Liver (tissue), 9 donors: Measurements from ENCODE around the gene DGKB. TPM values are rescaled to one million over a fixed set of nuclear protein-coding genes. Genes with fewer than 3 reads are reported as not detected.

ENCODE experiments used
- DNase-seq: peaks from one replicate; pipeline ENCODE4 v3.0.0-alpha.2; 2017; ENCODE audit warnings: low spot score
- H3K27ac ChIP-seq, 2 donors: one replicate each; pipeline ENCODE4 v1.7.0; 2013; ENCODE audit warnings: inconsistent platforms in 2 of 2, low read length in 2 of 2, control low read depth in 1 of 2, low read depth in 1 of 2, mild to moderate bottlenecking in 1 of 2
- H3K27me3 ChIP-seq, 4 donors: one replicate each; pipeline versions ENCODE4 v1.6.1 to v1.7.0; 2013; ENCODE audit warnings: low read length in 3 of 4, inconsistent platforms in 1 of 4, mild to moderate bottlenecking in 1 of 4, moderate library complexity in 1 of 4; ENCODE audit not compliant: control insufficient read depth in 4 of 4, insufficient read depth in 4 of 4
- H3K36me3 ChIP-seq, 4 donors: one replicate each; pipeline versions ENCODE4 v1.6.1 to v1.7.0; 2013; ENCODE audit warnings: low read length in 3 of 4, mild to moderate bottlenecking in 3 of 4, low read depth in 1 of 4, moderate library complexity in 1 of 4; ENCODE audit not compliant: control insufficient read depth in 4 of 4, insufficient read depth in 3 of 4
- H3K4me1 ChIP-seq, 4 donors: one replicate each; pipeline versions ENCODE4 v1.6.1 to v1.7.0; 2013; ENCODE audit warnings: low read length in 3 of 4, mild to moderate bottlenecking in 3 of 4, moderate library complexity in 1 of 4; ENCODE audit not compliant: control insufficient read depth in 4 of 4, insufficient read depth in 4 of 4
- H3K4me3 ChIP-seq, 3 donors: one replicate each; pipeline versions ENCODE4 v1.6.1 to v1.7.0; 2013; ENCODE audit warnings: low read length in 3 of 3, control low read depth in 1 of 3, low read depth in 1 of 3, mild to moderate bottlenecking in 1 of 3
- H3K9ac ChIP-seq, 2 donors: one replicate each; pipeline ENCODE4 v1.7.0; 2013; ENCODE audit warnings: low read length in 2 of 2, mild to moderate bottlenecking in 2 of 2, moderate library complexity in 2 of 2, control low read depth in 1 of 2, low read depth in 1 of 2
- H3K9me3 ChIP-seq, 4 donors: one replicate each; pipeline versions ENCODE4 v1.6.1 to v1.7.0; 2013; ENCODE audit warnings: low read length in 3 of 4; ENCODE audit not compliant: control insufficient read depth in 4 of 4
- CTCF ChIP-seq: fragments of 150-350 bp; IDR thresholded peaks from 2 replicates; pipeline ENCODE4 v1.5.1; 2017; ENCODE audit warnings: improper control_type of control experiment, low read depth, low read length; ENCODE audit not compliant: missing input control
- EGR1 ChIP-seq, 2 donors: IDR thresholded peaks; 2 replicates each; pipeline ENCODE4 v1.6.1; 2016 to 2018; ENCODE audit warnings: antibody characterized with exemption in 2 of 2, low read depth in 2 of 2
- FOXA1 ChIP-seq: IDR thresholded peaks from 2 replicates; pipeline ENCODE4 v1.6.1; 2016; ENCODE audit warnings: antibody characterized with exemption
- FOXA2 ChIP-seq: IDR thresholded peaks from 2 replicates; pipeline ENCODE4 v1.6.1; 2016; ENCODE audit warnings: antibody characterized with exemption
- HNF4A ChIP-seq, 2 donors: conservative IDR thresholded peaks; 2 replicates each; pipeline ENCODE4 v1.6.1; 2016; ENCODE audit warnings: antibody characterized with exemption in 2 of 2, mild to moderate bottlenecking in 2 of 2
- HNF4G ChIP-seq: IDR thresholded peaks from 2 replicates; pipeline ENCODE4 v1.6.1; 2016; ENCODE audit warnings: antibody characterized with exemption
- JUND ChIP-seq, 2 donors: IDR thresholded peaks; 2 replicates each; pipeline ENCODE4 v1.6.1; 2016; ENCODE audit warnings: antibody characterized with exemption in 2 of 2
- MAX ChIP-seq: IDR thresholded peaks from 2 replicates; pipeline ENCODE4 v1.6.1; 2016; ENCODE audit warnings: antibody characterized with exemption
- RAD21 ChIP-seq, 2 donors: IDR thresholded peaks; 2 replicates each; pipeline ENCODE4 v1.6.1; 2016; ENCODE audit warnings: antibody characterized with exemption in 2 of 2, mild to moderate bottlenecking in 2 of 2
- RXRA ChIP-seq, 2 donors: IDR thresholded peaks; 2 replicates each; pipeline ENCODE4 v1.6.1; 2017 to 2018; ENCODE audit warnings: antibody characterized with exemption in 2 of 2, mild to moderate bottlenecking in 1 of 2
- SP1 ChIP-seq: IDR thresholded peaks from 2 replicates; pipeline ENCODE4 v1.6.1; 2018; ENCODE audit warnings: antibody characterized with exemption, mild to moderate bottlenecking
- TAF1 ChIP-seq: conservative IDR thresholded peaks from 2 replicates; pipeline ENCODE4 v1.6.1; 2016; ENCODE audit warnings: antibody characterized with exemption, mild to moderate bottlenecking
- YY1 ChIP-seq: IDR thresholded peaks from 2 replicates; pipeline ENCODE4 v1.6.1; 2016; ENCODE audit warnings: antibody characterized with exemption, mild to moderate bottlenecking
- ZBTB33 ChIP-seq: IDR thresholded peaks from 2 replicates; pipeline ENCODE4 v1.6.1; 2016; ENCODE audit warnings: antibody characterized with exemption
- WGBS: extraction: QIAGEN DNeasy Blood & Tissue Kit; methylation state at CpG from one replicate; pipeline ENCODE4 v1.1.7; 2013; 5-methylcytosine and 5-hydroxymethylcytosine counted together
- polyA plus RNA-seq, 2 donors: library from polyadenylated mRNA; stranded (reverse) in 1 of 2; unstranded in 1 of 2; fragments of 200-250 nt in 1 of 2; fragments of >200 nt in 1 of 2; fragmentation: Nextera tagmentation in 1 of 2; extraction: Ambion mirVana in 1 of 2; gene quantifications; one replicate each; pipeline versions ENCODE4 v1.2.1 to v1.2.3, GENCODE V29; 2013 to 2015
- total RNA-seq, 2 donors: library from RNA; depleted of rRNA; stranded (reverse); fragments of >200 nt; gene quantifications; one replicate each; pipeline ENCODE4 v1.2.3, GENCODE V29; 2014
- TF ChIP-seq, protein P1 (sequence below): IDR thresholded peaks from 2 replicates; pipeline ENCODE4 v1.6.1; 2016; ENCODE audit warnings: antibody characterized with exemption, mild to moderate bottlenecking
- donor health status: healthy.
- donor health status: healthy.
- donor health status: healthy.
- donor health status: healthy.
- donor health status: healthy.

Gene DGKB
- total and polyA plus RNA-seq, 4 donors: 0.09 to 0.42 TPM; not detected in 2

DNA sequence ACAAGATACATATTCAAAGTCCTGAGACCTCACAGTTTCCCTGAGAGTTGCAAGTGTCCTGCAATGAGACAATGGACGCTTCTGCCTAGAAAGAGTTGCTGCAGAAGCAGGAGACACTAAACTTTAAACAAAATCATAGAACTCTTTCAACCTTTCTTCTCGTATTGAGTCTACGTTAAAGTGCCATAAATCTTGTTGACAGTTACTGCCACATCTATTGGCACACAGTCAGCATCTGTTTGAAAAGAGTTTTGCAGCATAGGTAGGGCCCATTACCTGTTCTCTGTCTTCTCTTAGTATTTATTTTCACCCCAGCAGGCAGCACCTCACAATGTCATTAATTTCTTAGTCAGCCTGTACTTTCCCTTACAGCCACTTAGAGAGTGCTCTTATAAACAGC, 577.8 kb downstream of the DGKB start:
- Histone ChIP-seq H3K27ac (no peak overlapping the region), H3K4me3 (no peak overlapping the region), H3K36me3 (no peaks in the 10 kb centered on the region), H3K9ac (no peak overlapping the region), H3K4me1 (peaks cover 0 to 3% (median 0%) of the 10 kb centered on the region in 4 donors), H3K9me3 (no peaks in the 10 kb centered on the region), H3K27me3 (no peaks in the 10 kb centered on the region)
- TF ChIP-seq FOXA1: no peak
- WGBS: 52% methylated on average over 3 of the region's 3 CpGs
- no peak for DNase-seq

DNA sequence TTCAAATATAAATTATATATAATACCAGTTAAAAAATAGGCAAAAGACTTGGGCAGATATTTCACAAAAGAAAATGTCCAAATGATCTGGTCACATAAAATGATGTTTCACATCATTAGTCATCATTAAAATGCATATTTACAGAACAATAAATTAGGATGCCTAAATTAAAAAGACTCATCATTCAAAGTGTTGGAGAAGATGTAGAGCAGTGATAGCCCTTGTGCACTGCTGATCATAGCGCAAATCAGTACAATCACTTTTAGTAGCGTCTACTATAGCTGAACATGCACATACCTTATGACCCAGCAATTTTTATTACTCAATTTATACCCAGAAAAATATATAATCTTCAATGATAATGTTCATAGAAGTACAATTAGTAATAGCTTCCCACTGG, 579.8 kb downstream of the DGKB start:
- H3K9ac ChIP-seq: no peak overlapping the region
- DNase-seq: no peak
- no peaks in the 10 kb centered on the region for H3K27me3 ChIP-seq
- 96% methylated on average over 2 of the region's 2 CpGs for WGBS
- H3K4me3 ChIP-seq: no peak overlapping the region
- peaks cover 0 to 3% (median 0%) of the 10 kb centered on the region in 4 donors for H3K4me1 ChIP-seq
- no peak overlapping the region for H3K27ac ChIP-seq
- TF ChIP-seq TAF1 (no peak), RAD21 (IDR thresholded peaks at IDR 0.05) (no peak), FOXA1 (no peak), ZBTB33 (no peak), RXRA (IDR thresholded peaks at IDR 0.05) (no peak), CTCF (no peak), JUND (IDR thresholded peaks at IDR 0.05) (no peak), SP1 (no peak), YY1 (no peak), HNF4G (no peak)
- H3K9me3 ChIP-seq: no peaks in the 10 kb centered on the region
- no peaks in the 10 kb centered on the region for H3K36me3 ChIP-seq

DNA sequence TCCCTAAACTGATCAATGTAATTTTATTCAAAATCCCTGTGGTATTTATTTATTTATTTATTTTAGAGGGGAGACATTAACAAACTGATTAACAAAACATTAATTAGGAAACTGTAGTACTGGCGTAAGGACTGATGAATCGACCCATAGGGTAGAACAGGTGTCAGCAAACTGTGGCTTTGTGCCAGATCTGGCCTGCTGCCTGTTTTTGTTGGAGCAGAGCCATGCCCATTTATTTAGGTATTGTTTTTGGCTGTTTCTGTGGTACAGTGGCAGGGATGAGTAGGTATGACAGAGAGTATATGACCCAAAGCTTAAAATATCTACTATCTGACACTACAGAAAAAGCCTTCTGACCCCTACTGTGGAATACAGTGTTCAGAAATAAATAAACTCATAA, 580.6 kb downstream of the DGKB start:
- WGBS: 38% methylated on average over 2 of the region's 2 CpGs

More for the DNA sequence above, 580.6 kb downstream of the DGKB start:
- H3K4me3 ChIP-seq: no peak overlapping the region
- TF ChIP-seq FOXA2: no peak
- no peak for TF ChIP-seq CTCF
- TF ChIP-seq, protein P1, sequence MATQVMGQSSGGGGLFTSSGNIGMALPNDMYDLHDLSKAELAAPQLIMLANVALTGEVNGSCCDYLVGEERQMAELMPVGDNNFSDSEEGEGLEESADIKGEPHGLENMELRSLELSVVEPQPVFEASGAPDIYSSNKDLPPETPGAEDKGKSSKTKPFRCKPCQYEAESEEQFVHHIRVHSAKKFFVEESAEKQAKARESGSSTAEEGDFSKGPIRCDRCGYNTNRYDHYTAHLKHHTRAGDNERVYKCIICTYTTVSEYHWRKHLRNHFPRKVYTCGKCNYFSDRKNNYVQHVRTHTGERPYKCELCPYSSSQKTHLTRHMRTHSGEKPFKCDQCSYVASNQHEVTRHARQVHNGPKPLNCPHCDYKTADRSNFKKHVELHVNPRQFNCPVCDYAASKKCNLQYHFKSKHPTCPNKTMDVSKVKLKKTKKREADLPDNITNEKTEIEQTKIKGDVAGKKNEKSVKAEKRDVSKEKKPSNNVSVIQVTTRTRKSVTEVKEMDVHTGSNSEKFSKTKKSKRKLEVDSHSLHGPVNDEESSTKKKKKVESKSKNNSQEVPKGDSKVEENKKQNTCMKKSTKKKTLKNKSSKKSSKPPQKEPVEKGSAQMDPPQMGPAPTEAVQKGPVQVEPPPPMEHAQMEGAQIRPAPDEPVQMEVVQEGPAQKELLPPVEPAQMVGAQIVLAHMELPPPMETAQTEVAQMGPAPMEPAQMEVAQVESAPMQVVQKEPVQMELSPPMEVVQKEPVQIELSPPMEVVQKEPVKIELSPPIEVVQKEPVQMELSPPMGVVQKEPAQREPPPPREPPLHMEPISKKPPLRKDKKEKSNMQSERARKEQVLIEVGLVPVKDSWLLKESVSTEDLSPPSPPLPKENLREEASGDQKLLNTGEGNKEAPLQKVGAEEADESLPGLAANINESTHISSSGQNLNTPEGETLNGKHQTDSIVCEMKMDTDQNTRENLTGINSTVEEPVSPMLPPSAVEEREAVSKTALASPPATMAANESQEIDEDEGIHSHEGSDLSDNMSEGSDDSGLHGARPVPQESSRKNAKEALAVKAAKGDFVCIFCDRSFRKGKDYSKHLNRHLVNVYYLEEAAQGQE: no peak
- TF ChIP-seq HNF4G: no peak
- TF ChIP-seq EGR1 (IDR thresholded peaks at IDR 0.05; ENCODE audit: low read depth in 2 of 2): no peak
- no peak for TF ChIP-seq SP1
- TF ChIP-seq JUND (IDR thresholded peaks at IDR 0.05): no peak
- TF ChIP-seq FOXA1: no peak
- TF ChIP-seq MAX: no peak
- TF ChIP-seq RAD21 (IDR thresholded peaks at IDR 0.05): peak; percentile 20 to 24
- TF ChIP-seq HNF4A (conservative IDR thresholded peaks at IDR 0.05): peak in 1 of 2 donors; percentile 5
- H3K9ac ChIP-seq: no peak overlapping the region
- H3K36me3 ChIP-seq: no peaks in the 10 kb centered on the region
- no peaks in the 10 kb centered on the region for H3K9me3 ChIP-seq
- H3K27ac ChIP-seq: no peak overlapping the region
- peaks cover 0 to 3% (median 0%) of the 10 kb centered on the region in 4 donors for H3K4me1 ChIP-seq
- no peaks in the 10 kb centered on the region for H3K27me3 ChIP-seq
- DNase-seq: no peak
